ENCODE data around the gene CCL28. TPM values are rescaled to one million over a fixed set of nuclear protein-coding genes. Genes with fewer than 3 reads are reported as not detected.

The CCL28 gene
- total RNA-seq, 2 experiments from 2014 or later: not detected

DNA sequence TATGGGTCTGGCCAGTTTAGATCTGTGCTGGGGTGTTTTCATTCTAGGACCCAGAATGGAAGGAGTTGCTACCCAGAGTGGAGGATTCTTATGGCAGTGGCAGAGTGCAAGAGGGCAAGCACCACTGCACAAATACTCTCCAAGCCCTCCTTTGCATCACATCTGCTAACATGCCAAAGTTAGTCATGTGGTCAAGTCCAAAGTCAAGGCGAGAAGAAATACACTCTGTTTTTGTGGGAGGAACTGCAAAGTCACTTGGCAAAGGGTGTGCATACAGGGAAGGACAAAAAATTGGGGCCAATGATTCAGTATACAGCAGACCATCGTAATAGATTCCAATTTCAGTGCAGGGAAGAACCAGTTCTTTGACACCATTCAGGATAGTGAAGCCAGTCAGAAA lies 55.1 kb downstream of the CCL28 start:
- no peaks in the 10 kb centered on the region for H4K20me1 ChIP-seq (ENCODE audit: insufficient read depth, low read length)
- H3K9me3 ChIP-seq (ENCODE audit: low read length): peaks cover 6% of the 10 kb centered on the region; the same call in 1 of the 2 replicates
- H3K4me1 ChIP-seq (ENCODE audit: insufficient read depth, low read length, poor library complexity, severe bottlenecking): no peaks in the 10 kb centered on the region
- DNase-seq (ENCODE audit: low spot score): no peak
- BruUV-seq (replicated peaks): no TSS peak
- no peak overlapping the region for H2AFZ ChIP-seq (ENCODE audit: low read length)
- H3K36me3 ChIP-seq (ENCODE audit: insufficient read depth, low read length): no peaks in the 10 kb centered on the region
- intact Hi-C loops (cut with micrococcal nuclease; ENCODE audit: unreplicated experiment): no loop called here
- ChIA-PET CTCF (ENCODE audit: unreplicated experiment) (no interaction called here), POLR2A (interaction anchor here (0.9 kb wide), 1 partner anchor 1572 kb away, joined by 4 read pairs; no protein-coding TSS in a partner anchor)
- no peak overlapping the region for H3K27ac ChIP-seq (ENCODE audit: low read depth, low read length, poor library complexity, severe bottlenecking)
- TF ChIP-seq, protein P1, sequence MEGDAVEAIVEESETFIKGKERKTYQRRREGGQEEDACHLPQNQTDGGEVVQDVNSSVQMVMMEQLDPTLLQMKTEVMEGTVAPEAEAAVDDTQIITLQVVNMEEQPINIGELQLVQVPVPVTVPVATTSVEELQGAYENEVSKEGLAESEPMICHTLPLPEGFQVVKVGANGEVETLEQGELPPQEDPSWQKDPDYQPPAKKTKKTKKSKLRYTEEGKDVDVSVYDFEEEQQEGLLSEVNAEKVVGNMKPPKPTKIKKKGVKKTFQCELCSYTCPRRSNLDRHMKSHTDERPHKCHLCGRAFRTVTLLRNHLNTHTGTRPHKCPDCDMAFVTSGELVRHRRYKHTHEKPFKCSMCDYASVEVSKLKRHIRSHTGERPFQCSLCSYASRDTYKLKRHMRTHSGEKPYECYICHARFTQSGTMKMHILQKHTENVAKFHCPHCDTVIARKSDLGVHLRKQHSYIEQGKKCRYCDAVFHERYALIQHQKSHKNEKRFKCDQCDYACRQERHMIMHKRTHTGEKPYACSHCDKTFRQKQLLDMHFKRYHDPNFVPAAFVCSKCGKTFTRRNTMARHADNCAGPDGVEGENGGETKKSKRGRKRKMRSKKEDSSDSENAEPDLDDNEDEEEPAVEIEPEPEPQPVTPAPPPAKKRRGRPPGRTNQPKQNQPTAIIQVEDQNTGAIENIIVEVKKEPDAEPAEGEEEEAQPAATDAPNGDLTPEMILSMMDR (conservative IDR thresholded peaks at IDR 0.05; ENCODE audit: low read length): no peak
- TF ChIP-seq EZH2phosphoT487 (IDR thresholded peaks at IDR 0.05; ENCODE audit: borderline replicate concordance, low read depth, low read length): no peak
- H3K4me3 ChIP-seq (ENCODE audit: low read depth, low read length, poor library complexity, severe bottlenecking): no peak overlapping the region
- no peaks in the 10 kb centered on the region for H3K9me2 ChIP-seq (ENCODE audit: insufficient read depth, low read length)
- no peak overlapping the region for H3K4me2 ChIP-seq (ENCODE audit: low read length)
- H3K79me2 ChIP-seq (ENCODE audit: insufficient read depth, low read depth, low read length): no peaks in the 10 kb centered on the region

DNA sequence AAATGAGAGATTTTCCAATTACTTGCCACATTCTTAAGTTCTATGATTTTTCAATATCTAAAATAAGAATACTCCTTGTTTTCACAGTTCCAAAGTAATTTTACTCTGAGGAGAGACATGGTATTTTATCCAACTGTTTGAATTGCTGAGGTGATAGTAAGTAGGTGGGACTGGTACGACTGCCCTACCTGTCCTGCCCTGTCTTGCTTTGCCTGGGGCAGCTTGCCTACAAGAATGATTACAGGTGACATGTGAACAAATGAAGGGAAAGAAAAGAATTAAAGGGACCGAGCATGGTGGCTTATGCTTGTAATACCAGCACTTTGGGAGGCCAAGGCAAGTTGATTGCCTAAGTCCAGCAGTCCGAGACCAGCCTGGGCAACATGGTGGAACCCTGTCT lies 57.4 kb downstream of the CCL28 start:
- DNase-seq (ENCODE audit: low spot score): no peak
- H3K4me2 ChIP-seq (ENCODE audit: low read length): no peak overlapping the region
- no peaks in the 10 kb centered on the region for H3K9me2 ChIP-seq (ENCODE audit: insufficient read depth, low read length)
- ChIA-PET CTCF (ENCODE audit: unreplicated experiment) (no interaction called here), POLR2A (no interaction called here)
- H3K27ac ChIP-seq (ENCODE audit: low read depth, low read length, poor library complexity, severe bottlenecking): no peak overlapping the region
- no peak overlapping the region for H2AFZ ChIP-seq (ENCODE audit: low read length)
- no TSS peak for BruUV-seq (replicated peaks)
- H3K4me1 ChIP-seq (ENCODE audit: insufficient read depth, low read length, poor library complexity, severe bottlenecking): no peaks in the 10 kb centered on the region
- intact Hi-C loops (cut with micrococcal nuclease; ENCODE audit: unreplicated experiment): no loop called here
- no peak for TF ChIP-seq EZH2phosphoT487 (IDR thresholded peaks at IDR 0.05; ENCODE audit: borderline replicate concordance, low read depth, low read length)
- TF ChIP-seq, protein P1 (conservative IDR thresholded peaks at IDR 0.05; ENCODE audit: low read length): no peak
- no peaks in the 10 kb centered on the region for H3K79me2 ChIP-seq (ENCODE audit: insufficient read depth, low read depth, low read length)
- no peaks in the 10 kb centered on the region for H3K36me3 ChIP-seq (ENCODE audit: insufficient read depth, low read length)
- no peaks in the 10 kb centered on the region for H4K20me1 ChIP-seq (ENCODE audit: insufficient read depth, low read length)
- no peak overlapping the region for H3K4me3 ChIP-seq (ENCODE audit: low read depth, low read length, poor library complexity, severe bottlenecking)
- H3K9me3 ChIP-seq (ENCODE audit: low read length): peaks cover 3% of the 10 kb centered on the region; the same call in 1 of the 2 replicates

- CTCF ChIA-PET (ENCODE audit: unreplicated experiment): no interaction called here
- H3K79me2 ChIP-seq (ENCODE audit: insufficient read depth, low read depth, low read length): no peaks in the 10 kb centered on the region
Observed at GRCh38 chr5:43353668-43354067, 58.5 kb downstream of the CCL28 start.

More at GRCh38 chr5:43353668-43354067, 58.5 kb downstream of the CCL28 start:
- no peaks in the 10 kb centered on the region for H4K20me1 ChIP-seq (ENCODE audit: insufficient read depth, low read length)
- POLR2A ChIA-PET: no interaction called here
- no peaks in the 10 kb centered on the region for H3K36me3 ChIP-seq (ENCODE audit: insufficient read depth, low read length)
- H3K9me2 ChIP-seq (ENCODE audit: insufficient read depth, low read length): no peaks in the 10 kb centered on the region
- H3K4me1 ChIP-seq (ENCODE audit: insufficient read depth, low read length, poor library complexity, severe bottlenecking): no peaks in the 10 kb centered on the region
- TF ChIP-seq EZH2phosphoT487 (IDR thresholded peaks at IDR 0.05; ENCODE audit: borderline replicate concordance, low read depth, low read length): no peak
- TF ChIP-seq, protein P1 (conservative IDR thresholded peaks at IDR 0.05; ENCODE audit: low read length): no peak
- intact Hi-C loops (cut with micrococcal nuclease; ENCODE audit: unreplicated experiment): no loop called here
- DNase-seq (ENCODE audit: low spot score): no peak
- no peaks in the 10 kb centered on the region for H3K9me3 ChIP-seq (ENCODE audit: low read length)
- H3K4me2 ChIP-seq (ENCODE audit: low read length): no peak overlapping the region
- no TSS peak for BruUV-seq (replicated peaks)
- H3K27ac ChIP-seq (ENCODE audit: low read depth, low read length, poor library complexity, severe bottlenecking): no peak overlapping the region
- no peak overlapping the region for H3K4me3 ChIP-seq (ENCODE audit: low read depth, low read length, poor library complexity, severe bottlenecking)
- H2AFZ ChIP-seq (ENCODE audit: low read length): no peak overlapping the region
